DLD1 (cell line): ENCODE results near the gene KRTAP10-4.
"Not testable (repeated sequence)": the region's sequence is repeated elsewhere in the genome, so short reads cannot be mapped to it uniquely, and the experiment has no call there.

Source experiments
- in situ Hi-C: cut with HindIII; loops from 2 replicates; pipeline ENCODE4 v1.10.0; 2017; ENCODE audit warnings: low sequenced_read_pairs

The KRTAP10-4 gene

GRCh38 chr21:44575307-44576024, 1.9 kb downstream of the KRTAP10-4 start:
- in situ Hi-C loops, result no loop called here

- in situ Hi-C loops, result no loop called here
Observed at GRCh38 chr21:44576025-44576420, 2.5 kb downstream of the KRTAP10-4 start.

GRCh38 chr21:44578371-44579055, 5.0 kb downstream of the KRTAP10-4 start:
- in situ Hi-C loops, result no loop called here

GRCh38 chr21:44579056-44579832, 5.7 kb downstream of the KRTAP10-4 start:
- in situ Hi-C loops, result no loop called here

- in situ Hi-C loops, result no loop called here
Observed at GRCh38 chr21:44579833-44580144, 6.3 kb downstream of the KRTAP10-4 start.

- in situ Hi-C loops, result not testable (repeated sequence)
Observed at GRCh38 chr21:44580231-44580821, 6.8 kb downstream of the KRTAP10-4 start, which contains the start of gene KRTAP10-5. KRTAP10-5 (minus strand) TSS chr21:44580604; CDS start chr21:44580578, 26 bp downstream.

GRCh38 chr21:44581158-44581557, 7.6 kb downstream of the KRTAP10-4 start:
- in situ Hi-C loops, result no loop called here

- in situ Hi-C loops, result no loop called here
Observed at GRCh38 chr21:44582055-44582454, 8.5 kb downstream of the KRTAP10-4 start.

GRCh38 chr21:44583089-44583799, 9.7 kb downstream of the KRTAP10-4 start:
- in situ Hi-C loops, result no loop called here

GRCh38 chr21:44583800-44584147, 10.2 kb downstream of the KRTAP10-4 start:
- in situ Hi-C loops, result no loop called here

GRCh38 chr21:44585892-44586291, 12.4 kb downstream of the KRTAP10-4 start:
- in situ Hi-C loops, result no loop called here

GRCh38 chr21:44589094-44589493, 15.6 kb downstream of the KRTAP10-4 start:
- in situ Hi-C loops, result no loop called here

- in situ Hi-C loops, result no loop called here
Observed at GRCh38 chr21:44589586-44590305, 16.2 kb downstream of the KRTAP10-4 start.

- in situ Hi-C loops, result no loop called here
Observed at GRCh38 chr21:44590311-44590721, 16.8 kb downstream of the KRTAP10-4 start.

- in situ Hi-C loops, result not testable (repeated sequence)
Observed at GRCh38 chr21:44590897-44591800, 17.6 kb downstream of the KRTAP10-4 start.

GRCh38 chr21:44591801-44592130, 18.2 kb downstream of the KRTAP10-4 start:
- in situ Hi-C loops, result not testable (repeated sequence)

GRCh38 chr21:44592446-44593311, 19.1 kb downstream of the KRTAP10-4 start, which contains the start of gene KRTAP10-6:
KRTAP10-6 (minus strand) TSS chr21:44592505; CDS start chr21:44592484, 21 bp downstream.
- in situ Hi-C loops, result no loop called here
